ENCODE results near the gene SLC9A2. TPM values are rescaled to one million over a fixed set of nuclear protein-coding genes. Genes with fewer than 3 reads are reported as not detected.

SLC9A2 gene
- total and polyA plus RNA-seq, 2 donors (not counting 1 experiment from before 2014, with no cell fraction given) = not detected

- H3K36me3 ChIP-seq (ENCODE audit: control insufficient read depth, insufficient read depth, low read length) = no peaks in the 10 kb centered on the region
- no peaks in the 10 kb centered on the region for H3K79me2 ChIP-seq (ENCODE audit: control insufficient read depth, insufficient read depth, low read length)
- H3K9me3 ChIP-seq (ENCODE audit: control insufficient read depth, insufficient read depth, low read depth, low read length) = no peaks in the 10 kb centered on the region
- no peak for DNase-seq (ENCODE audit: low read depth in 2 of 2)
- no peaks in the 10 kb centered on the region for H3K27me3 ChIP-seq (ENCODE audit: control insufficient read depth, insufficient read depth, low read length)
- no peak overlapping the region for H2AFZ ChIP-seq (ENCODE audit: low read length)
- no peak overlapping the region for H3K4me2 ChIP-seq (ENCODE audit: extremely low read depth, insufficient read depth, low read length)
- no peaks in the 10 kb centered on the region for H3K4me1 ChIP-seq (ENCODE audit: control insufficient read depth, extremely low read depth, insufficient read depth, low read length)
- no peaks in the 10 kb centered on the region for H4K20me1 ChIP-seq (ENCODE audit: control insufficient read depth, extremely low read depth, insufficient read depth, low read length)
- TF ChIP-seq EZH2 (IDR thresholded peaks at IDR 0.05; ENCODE audit: low read length, missing control alignments) (no peak), CTCF (conservative IDR thresholded peaks at IDR 0.05 in 1 of 2, IDR thresholded peaks at IDR 0.05 in 1 of 2; ENCODE audit: low read depth in 1 of 2, low read length in 2 of 2) (no peak)
- H3K4me3 ChIP-seq (replicated peaks in 1 of 4; ENCODE audit: control extremely low read depth in 1 of 4, insufficient read depth in 1 of 4, low read depth in 3 of 4, low read length in 4 of 4) = no peak overlapping the region
- no peak overlapping the region for H3K27ac ChIP-seq (ENCODE audit: insufficient read depth, low read length)
- H3K9ac ChIP-seq (ENCODE audit: insufficient read depth, low read length) = no peak overlapping the region
Observed at GRCh38 chr2:102636283-102636907, 17.0 kb downstream of the SLC9A2 start.

GRCh38 chr2:102637358-102637757 is 18.0 kb downstream of the SLC9A2 start:
- no peaks in the 10 kb centered on the region for H3K9me3 ChIP-seq (ENCODE audit: control insufficient read depth, insufficient read depth, low read depth, low read length)
- H3K79me2 ChIP-seq (ENCODE audit: control insufficient read depth, insufficient read depth, low read length) = no peaks in the 10 kb centered on the region
- H3K4me3 ChIP-seq (replicated peaks in 1 of 4; ENCODE audit: control extremely low read depth in 1 of 4, insufficient read depth in 1 of 4, low read depth in 3 of 4, low read length in 4 of 4) = no peak overlapping the region
- H3K27ac ChIP-seq (ENCODE audit: insufficient read depth, low read length) = no peak overlapping the region
- H3K4me1 ChIP-seq (ENCODE audit: control insufficient read depth, extremely low read depth, insufficient read depth, low read length) = no peaks in the 10 kb centered on the region
- H3K27me3 ChIP-seq (ENCODE audit: control insufficient read depth, insufficient read depth, low read length) = no peaks in the 10 kb centered on the region
- no peak overlapping the region for H3K4me2 ChIP-seq (ENCODE audit: extremely low read depth, insufficient read depth, low read length)
- no peak for TF ChIP-seq EZH2 (IDR thresholded peaks at IDR 0.05; ENCODE audit: low read length, missing control alignments)
- TF ChIP-seq CTCF (conservative IDR thresholded peaks at IDR 0.05 in 1 of 2, IDR thresholded peaks at IDR 0.05 in 1 of 2; ENCODE audit: low read depth in 1 of 2, low read length in 2 of 2) = no peak
- no peak overlapping the region for H2AFZ ChIP-seq (ENCODE audit: low read length)
- no peak for DNase-seq (ENCODE audit: low read depth in 2 of 2)
- no peak overlapping the region for H3K9ac ChIP-seq (ENCODE audit: insufficient read depth, low read length)
- H3K36me3 ChIP-seq (ENCODE audit: control insufficient read depth, insufficient read depth, low read length) = no peaks in the 10 kb centered on the region
- H4K20me1 ChIP-seq (ENCODE audit: control insufficient read depth, extremely low read depth, insufficient read depth, low read length) = no peaks in the 10 kb centered on the region

- DNase-seq (ENCODE audit: low read depth in 2 of 2) = no peak
- Histone ChIP-seq H3K4me1 (ENCODE audit: control insufficient read depth, extremely low read depth, insufficient read depth, low read length) (no peaks in the 10 kb centered on the region), H3K36me3 (ENCODE audit: control insufficient read depth, insufficient read depth, low read length) (no peaks in the 10 kb centered on the region), H3K4me3 (replicated peaks in 1 of 4; ENCODE audit: control extremely low read depth in 1 of 4, insufficient read depth in 1 of 4, low read depth in 3 of 4, low read length in 4 of 4) (no peak overlapping the region), H3K4me2 (ENCODE audit: extremely low read depth, insufficient read depth, low read length) (no peak overlapping the region), H2AFZ (ENCODE audit: low read length) (no peak overlapping the region), H3K27ac (ENCODE audit: insufficient read depth, low read length) (no peak overlapping the region), H3K9me3 (ENCODE audit: control insufficient read depth, insufficient read depth, low read depth, low read length) (no peaks in the 10 kb centered on the region), H3K27me3 (ENCODE audit: control insufficient read depth, insufficient read depth, low read length) (no peaks in the 10 kb centered on the region), H3K9ac (ENCODE audit: insufficient read depth, low read length) (no peak overlapping the region), H4K20me1 (ENCODE audit: control insufficient read depth, extremely low read depth, insufficient read depth, low read length) (no peaks in the 10 kb centered on the region), H3K79me2 (ENCODE audit: control insufficient read depth, insufficient read depth, low read length) (no peaks in the 10 kb centered on the region)
- no peak for TF ChIP-seq CTCF (conservative IDR thresholded peaks at IDR 0.05 in 1 of 2, IDR thresholded peaks at IDR 0.05 in 1 of 2; ENCODE audit: low read depth in 1 of 2, low read length in 2 of 2)
- TF ChIP-seq EZH2 (IDR thresholded peaks at IDR 0.05; ENCODE audit: low read length, missing control alignments) = no peak
Observed at GRCh38 chr2:102639429-102639828, 20.1 kb downstream of the SLC9A2 start.
